Stimulated activated naive B cell treated with anti-CD40 and anti-IgM and Interleukin-4, amounts not matched to agents 10 μg/mL and 1 μg/mL and 100 μg/mL, for 72 hours (primary cell): ENCODE results near the gene MOB3C.

Experiments used
- ATAC-seq, 2 donors: fragments of 150-1000 bp; cut with Tn5 transposase; replicated peaks; 2 replicates each; pipeline ENCODE4 v1.10.0; 2021; ENCODE audit warnings: moderate library complexity in 1 of 2
- DNase-seq: peaks from one replicate; pipeline ENCODE4 v3.0.0; 2021
- H3K27ac Mint-ChIP-seq: one replicate; pipeline ENCODE4 v1.8.0; 2022; ENCODE audit warnings: mild to moderate bottlenecking, mixed read lengths
- H3K27me3 Mint-ChIP-seq, 2 donors: one replicate each; pipeline ENCODE4 v1.8.0; 2022; ENCODE audit warnings: mixed read lengths in 2 of 2
- H3K36me3 Mint-ChIP-seq, 2 donors: one replicate each; pipeline ENCODE4 v1.8.0; 2022; ENCODE audit warnings: mixed read lengths in 2 of 2, mild to moderate bottlenecking in 1 of 2
- H3K4me1 Mint-ChIP-seq, 2 donors: one replicate each; pipeline ENCODE4 v1.8.0; 2022; ENCODE audit warnings: mixed read lengths in 2 of 2, mild to moderate bottlenecking in 1 of 2
- H3K4me3 Mint-ChIP-seq, 2 donors: one replicate each; pipeline ENCODE4 v1.8.0; 2022; ENCODE audit warnings: mild to moderate bottlenecking in 2 of 2, mixed read lengths in 2 of 2, moderate library complexity in 1 of 2
- H3K9me3 Mint-ChIP-seq, 2 donors: one replicate each; pipeline ENCODE4 v1.8.0; 2022; ENCODE audit warnings: mixed read lengths in 2 of 2, mild to moderate bottlenecking in 1 of 2

MOB3C gene

DNA sequence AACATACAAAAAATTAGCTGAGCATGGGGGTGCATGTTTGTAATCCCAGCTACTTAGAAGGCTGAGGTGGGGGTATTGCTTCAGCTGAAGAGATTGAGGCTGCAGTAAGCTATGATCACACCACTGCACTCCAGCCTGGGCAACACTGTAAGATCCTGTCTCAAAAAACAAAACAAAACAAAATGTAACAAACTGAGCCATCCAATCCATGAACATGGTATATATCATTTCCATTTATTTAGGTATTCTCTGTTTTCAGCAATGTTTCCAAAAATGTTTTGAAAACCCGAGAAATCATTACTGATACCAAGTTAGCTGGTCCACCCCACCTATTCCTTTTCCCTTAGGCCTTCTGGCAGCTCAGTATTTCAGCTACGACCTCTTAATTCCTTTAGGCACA, 33.2 kb upstream of the MOB3C start:
- no peak for ATAC-seq
- H3K4me3 Mint-ChIP-seq, result no peak overlapping the region
- peaks cover 41 to 63% of the 10 kb centered on the region in 2 donors for H3K36me3 Mint-ChIP-seq
- no peak overlapping the region for H3K27ac Mint-ChIP-seq
- DNase-seq, result no peak
- peaks cover 4 to 6% of the 10 kb centered on the region in 2 donors for H3K9me3 Mint-ChIP-seq
- no peaks in the 10 kb centered on the region for H3K27me3 Mint-ChIP-seq
- peaks cover 0 to 2% of the 10 kb centered on the region in 2 donors for H3K4me1 Mint-ChIP-seq

DNA sequence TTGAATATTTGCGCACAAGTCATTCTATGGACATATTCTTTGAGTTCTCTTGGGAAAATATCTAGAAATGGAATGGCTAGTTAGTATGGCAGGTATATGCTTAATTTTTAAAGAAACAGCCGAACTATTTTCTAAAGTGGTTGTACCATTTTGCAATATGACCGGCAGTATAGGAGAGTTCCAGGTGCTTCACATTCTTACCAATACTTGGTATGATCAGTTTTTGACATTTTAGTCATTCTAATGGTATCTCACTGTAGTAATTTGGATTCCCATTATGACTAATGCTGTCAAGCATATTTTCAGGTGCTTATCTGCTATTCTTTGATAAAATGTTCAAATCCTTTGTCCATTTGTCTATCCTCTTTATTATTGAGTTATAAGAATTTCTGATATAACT, 31.0 kb upstream of the MOB3C start:
- no peaks in the 10 kb centered on the region for H3K27me3 Mint-ChIP-seq
- no peak overlapping the region for H3K27ac Mint-ChIP-seq
- H3K4me1 Mint-ChIP-seq, result no peaks in the 10 kb centered on the region
- no peak overlapping the region for H3K4me3 Mint-ChIP-seq
- no peak for DNase-seq
- H3K9me3 Mint-ChIP-seq, result peaks cover 4% of the 10 kb centered on the region in 2 donors
- peaks cover 40 to 49% of the 10 kb centered on the region in 2 donors for H3K36me3 Mint-ChIP-seq
- no peak for ATAC-seq

DNA sequence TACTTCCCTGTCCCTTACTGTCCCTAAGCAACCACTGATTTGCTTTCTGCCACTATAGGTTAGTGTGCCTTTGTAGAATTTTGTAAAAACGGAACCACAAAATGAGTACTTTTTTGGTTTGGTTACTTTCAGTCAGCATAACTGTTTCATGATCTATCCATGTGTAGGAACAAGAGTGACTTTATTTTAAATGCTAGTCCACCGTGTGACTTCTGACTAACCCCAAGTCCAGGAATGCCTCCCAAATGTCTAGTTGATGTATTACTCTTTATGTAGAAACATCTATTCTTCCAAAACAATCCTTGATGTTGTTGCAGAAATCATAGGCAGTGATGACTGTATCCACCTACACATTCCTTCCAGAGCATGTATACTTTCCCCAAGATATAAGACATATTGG, 30.2 kb upstream of the MOB3C start:
- DNase-seq (no peak), ATAC-seq (no peak)
- Mint-ChIP-seq H3K27ac (no peak overlapping the region), H3K36me3 (peaks cover 40 to 47% of the 10 kb centered on the region in 2 donors), H3K4me3 (no peak overlapping the region), H3K4me1 (no peaks in the 10 kb centered on the region), H3K9me3 (peaks cover 4% of the 10 kb centered on the region in 2 donors), H3K27me3 (no peaks in the 10 kb centered on the region)

DNA sequence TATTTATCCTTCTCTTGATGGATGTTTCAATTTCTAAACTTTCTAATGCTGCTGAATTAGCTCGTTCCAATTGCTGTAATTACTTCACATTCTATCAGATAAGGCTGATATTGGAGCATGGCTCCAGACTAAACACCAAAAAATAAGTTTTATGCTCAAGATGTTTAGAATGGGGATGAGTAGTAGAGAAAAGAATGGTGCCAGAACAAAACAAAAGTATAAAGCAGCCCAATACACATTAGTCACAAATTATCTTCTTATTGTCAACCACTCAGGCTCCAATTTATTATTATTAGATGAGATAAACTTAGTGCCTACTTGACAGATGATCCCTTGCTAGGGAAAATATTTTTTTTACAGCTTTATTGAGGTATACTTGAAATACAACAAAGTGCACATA, 29.7 kb upstream of the MOB3C start:
- ATAC-seq (no peak), DNase-seq (no peak)
- peaks cover 4% of the 10 kb centered on the region in 2 donors for H3K9me3 Mint-ChIP-seq
- no peaks in the 10 kb centered on the region for H3K27me3 Mint-ChIP-seq
- H3K4me3 Mint-ChIP-seq, result no peak overlapping the region
- H3K4me1 Mint-ChIP-seq, result no peaks in the 10 kb centered on the region
- peaks cover 45 to 51% of the 10 kb centered on the region in 2 donors for H3K36me3 Mint-ChIP-seq
- no peak overlapping the region for H3K27ac Mint-ChIP-seq

DNA sequence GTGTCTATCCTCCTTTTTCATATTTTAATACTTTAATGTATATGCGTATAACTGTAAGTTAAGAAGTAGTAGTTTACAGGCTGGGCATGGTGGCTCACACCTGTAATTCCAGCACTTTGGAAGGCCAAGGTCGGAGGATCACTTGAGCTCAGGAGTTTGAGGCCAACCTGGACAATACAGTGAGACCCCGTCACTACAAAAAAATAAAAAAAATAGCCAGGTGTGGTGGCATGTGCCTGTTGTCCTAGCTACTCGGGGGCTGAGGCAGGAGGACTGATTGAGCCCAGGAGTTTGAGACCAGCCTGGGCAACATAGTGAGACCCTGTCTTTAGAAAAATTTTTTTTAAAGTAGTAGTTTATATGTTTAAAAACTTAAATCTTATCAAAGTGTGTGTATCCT, 29.2 kb upstream of the MOB3C start:
- Mint-ChIP-seq H3K4me3 (no peak overlapping the region), H3K36me3 (peaks cover 46 to 54% of the 10 kb centered on the region in 2 donors), H3K27ac (no peak overlapping the region), H3K9me3 (peaks cover 4% of the 10 kb centered on the region in 2 donors), H3K27me3 (no peaks in the 10 kb centered on the region), H3K4me1 (peaks cover 0 to under 1% of the 10 kb centered on the region in 2 donors)
- ATAC-seq (no peak), DNase-seq (no peak)

DNA sequence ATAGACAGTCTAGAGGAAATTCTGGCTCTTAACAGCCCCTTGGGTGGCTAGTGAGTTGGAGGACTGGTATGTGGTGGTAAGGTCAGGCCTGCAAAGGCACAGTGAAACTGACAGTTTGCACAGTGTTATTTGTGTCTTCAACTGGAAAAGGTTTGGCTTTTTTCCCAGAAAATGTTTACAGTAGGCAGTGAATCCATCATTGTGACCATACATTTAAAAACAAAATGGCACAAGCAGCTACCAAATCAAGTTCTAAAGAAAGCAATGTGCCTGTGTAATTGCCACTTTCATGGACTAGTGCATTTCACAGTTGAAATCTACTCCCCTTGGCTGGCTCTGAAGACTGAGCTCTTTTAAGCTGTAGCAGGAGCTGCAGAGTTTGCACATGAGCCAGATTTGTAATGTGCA, 26.8 kb upstream of the MOB3C start:
- Mint-ChIP-seq H3K4me3 (no peak overlapping the region), H3K27me3 (no peaks in the 10 kb centered on the region), H3K36me3 (peaks cover 31 to 47% of the 10 kb centered on the region in 2 donors), H3K27ac (no peak overlapping the region), H3K9me3 (no peaks in the 10 kb centered on the region), H3K4me1 (peaks cover 0 to 2% of the 10 kb centered on the region in 2 donors)
- ATAC-seq (no peak), DNase-seq (no peak)

DNA sequence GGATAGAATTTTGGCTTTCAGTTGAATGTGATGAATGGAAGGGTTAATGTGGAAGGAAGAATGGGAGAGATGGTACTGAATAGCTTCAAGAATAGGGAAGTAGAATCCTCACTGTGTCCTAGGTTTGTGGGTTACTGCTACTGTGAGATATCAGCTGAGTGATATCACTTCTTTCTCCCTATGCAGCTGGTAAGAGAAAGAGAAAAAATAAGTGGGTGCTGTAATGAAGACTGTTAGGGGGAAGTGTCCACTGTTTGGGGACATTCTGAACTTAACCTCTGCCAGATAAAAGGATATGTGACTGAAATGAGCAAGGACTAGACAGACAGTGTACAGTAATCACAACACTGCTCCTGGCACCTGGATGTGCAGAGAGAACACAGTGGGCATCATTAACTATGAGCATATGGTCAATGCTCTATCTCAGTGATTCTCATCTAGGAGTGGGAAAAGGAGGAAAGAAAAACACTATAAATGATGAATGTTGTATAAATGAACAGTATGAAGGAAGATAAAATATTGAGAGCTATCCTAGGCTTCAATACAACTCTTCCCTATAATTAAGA, 25.6 kb upstream of the MOB3C start:
- DNase-seq, result no peak
- H3K4me1 Mint-ChIP-seq, result peaks cover 0 to 2% of the 10 kb centered on the region in 2 donors
- H3K36me3 Mint-ChIP-seq, result peaks cover 28 to 40% of the 10 kb centered on the region in 2 donors
- H3K9me3 Mint-ChIP-seq, result no peaks in the 10 kb centered on the region
- no peak overlapping the region for H3K27ac Mint-ChIP-seq
- no peaks in the 10 kb centered on the region for H3K27me3 Mint-ChIP-seq
- no peak for ATAC-seq
- no peak overlapping the region for H3K4me3 Mint-ChIP-seq

DNA sequence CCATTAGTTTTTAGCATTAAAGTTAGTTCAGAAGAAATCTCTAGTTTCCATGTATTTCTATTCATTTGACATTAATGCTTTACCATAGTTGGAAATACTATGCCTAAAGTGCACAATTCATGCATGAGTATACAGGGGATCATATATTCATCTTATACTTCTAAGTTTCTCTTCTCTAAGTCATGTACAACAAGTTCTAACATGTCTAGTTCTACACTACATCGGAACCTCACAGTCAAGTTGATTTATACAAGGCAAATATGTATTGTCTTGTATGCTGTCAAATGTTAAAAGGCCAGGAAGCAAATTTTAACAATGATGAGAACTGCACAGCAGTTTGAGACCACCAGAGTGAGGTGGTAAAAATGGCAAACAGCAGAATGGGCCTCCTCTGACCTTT, 22.9 kb upstream of the MOB3C start:
- H3K4me1 Mint-ChIP-seq, result peaks cover 0 to 2% of the 10 kb centered on the region in 2 donors
- no peaks in the 10 kb centered on the region for H3K9me3 Mint-ChIP-seq
- H3K36me3 Mint-ChIP-seq, result peaks cover 28 to 53% of the 10 kb centered on the region in 2 donors
- ATAC-seq (no peak), DNase-seq (no peak)
- no peak overlapping the region for H3K4me3 Mint-ChIP-seq
- no peaks in the 10 kb centered on the region for H3K27me3 Mint-ChIP-seq
- no peak overlapping the region for H3K27ac Mint-ChIP-seq

DNA sequence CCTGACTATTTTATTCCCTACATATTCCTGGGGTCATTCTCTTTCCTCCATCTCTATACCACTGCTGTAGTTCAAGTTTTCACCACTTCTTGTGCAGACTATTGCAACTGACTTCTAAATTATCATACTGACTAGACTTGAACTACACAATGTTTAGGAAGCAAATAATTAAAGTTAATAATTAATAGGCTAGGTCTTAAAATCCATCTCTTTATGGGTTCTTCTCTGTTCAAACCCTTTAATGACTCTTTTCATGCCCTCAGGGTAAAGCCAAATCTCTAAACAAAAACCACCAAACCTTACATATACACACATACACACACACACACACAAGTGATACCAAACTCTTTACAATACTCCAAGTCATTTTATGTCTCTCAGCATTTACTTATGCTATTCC, 22.3 kb upstream of the MOB3C start:
- H3K4me1 Mint-ChIP-seq, result peaks cover 0 to 2% of the 10 kb centered on the region in 2 donors
- H3K4me3 Mint-ChIP-seq, result no peak overlapping the region
- no peak overlapping the region for H3K27ac Mint-ChIP-seq
- no peaks in the 10 kb centered on the region for H3K27me3 Mint-ChIP-seq
- peaks cover 33 to 60% of the 10 kb centered on the region in 2 donors for H3K36me3 Mint-ChIP-seq
- H3K9me3 Mint-ChIP-seq, result no peaks in the 10 kb centered on the region
- ATAC-seq (no peak), DNase-seq (no peak)

DNA sequence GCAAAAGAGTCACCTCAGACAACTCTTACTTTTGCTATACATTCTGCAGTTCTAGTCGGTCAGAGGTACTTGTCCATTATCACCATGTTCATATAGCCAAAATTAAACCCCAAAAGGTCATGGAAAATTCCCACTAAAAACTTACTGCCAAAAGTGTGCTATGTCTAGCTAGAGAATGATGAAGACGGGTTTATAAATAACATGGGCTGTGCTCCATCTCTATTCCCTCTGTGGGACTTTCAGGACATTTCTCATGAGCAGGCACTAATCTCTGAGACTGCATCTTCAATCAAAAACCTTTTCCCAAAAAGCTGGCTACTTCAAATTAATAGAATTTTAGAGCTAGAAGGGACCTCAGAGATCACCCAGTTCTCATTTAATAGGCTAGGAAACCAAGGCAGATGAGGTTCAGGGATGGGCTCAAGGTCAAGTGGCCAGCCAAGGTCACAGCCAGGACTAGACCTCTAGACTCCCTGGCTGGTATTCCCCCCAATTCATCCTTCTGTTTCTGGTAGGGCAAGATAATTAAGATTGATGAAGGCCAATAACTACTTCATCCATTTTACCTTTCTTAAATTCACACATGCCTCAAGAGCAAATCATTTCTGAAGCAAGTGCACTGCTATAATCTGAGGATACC, 21.0 kb upstream of the MOB3C start:
- no peak for ATAC-seq
- no peak for DNase-seq
- Mint-ChIP-seq H3K27ac (no peak overlapping the region), H3K36me3 (peaks cover 34 to 64% of the 10 kb centered on the region in 2 donors), H3K27me3 (no peaks in the 10 kb centered on the region), H3K4me1 (peaks cover 0 to 2% of the 10 kb centered on the region in 2 donors), H3K4me3 (no peak overlapping the region), H3K9me3 (no peaks in the 10 kb centered on the region)

DNA sequence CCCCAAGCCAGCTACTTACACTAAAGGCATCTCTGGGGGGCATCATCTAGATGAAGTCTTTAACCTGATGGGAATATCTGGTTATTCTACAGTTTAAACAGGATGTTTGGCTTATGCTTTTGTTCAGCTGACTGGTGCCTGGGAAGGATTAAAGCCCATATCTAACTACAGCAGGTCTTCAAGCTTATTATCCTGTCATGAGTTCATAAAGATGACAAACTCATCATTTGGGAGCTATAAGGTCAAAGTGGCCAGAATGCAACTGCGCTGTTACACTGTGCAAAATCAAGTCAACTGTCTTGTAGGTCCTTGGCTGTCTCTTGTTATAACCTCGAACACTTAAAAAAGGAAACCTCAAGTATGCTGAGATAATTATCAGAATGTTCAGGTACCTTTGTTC, 18.6 kb upstream of the MOB3C start:
- Mint-ChIP-seq H3K4me1 (peaks cover 0 to 2% of the 10 kb centered on the region in 2 donors), H3K36me3 (peaks cover 25 to 52% of the 10 kb centered on the region in 2 donors), H3K27me3 (no peaks in the 10 kb centered on the region), H3K27ac (no peak overlapping the region), H3K4me3 (no peak overlapping the region), H3K9me3 (no peaks in the 10 kb centered on the region)
- DNase-seq, result no peak
- ATAC-seq, result no peak

DNA sequence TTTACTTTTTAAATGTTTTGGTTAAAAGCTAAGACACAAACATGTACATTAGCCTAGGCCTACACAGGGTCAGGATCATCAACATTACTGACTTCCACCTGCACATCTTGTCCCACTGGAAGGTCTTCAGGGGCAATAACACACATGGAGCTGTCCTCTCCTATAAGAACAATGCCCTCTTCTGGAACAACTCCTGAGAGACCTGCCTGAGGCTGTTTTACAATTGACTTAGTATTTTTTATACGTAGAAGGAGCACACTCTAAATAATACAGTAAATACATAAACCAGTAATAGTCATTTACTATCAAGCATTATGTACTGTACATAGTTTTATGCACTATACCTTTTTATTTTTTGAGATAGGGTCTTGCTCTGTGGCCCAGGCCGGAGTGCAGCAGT, 14.1 kb upstream of the MOB3C start:
- Mint-ChIP-seq H3K36me3 (peaks cover 26 to 40% of the 10 kb centered on the region in 2 donors), H3K27ac (no peak overlapping the region), H3K4me1 (peaks cover 10 to 12% of the 10 kb centered on the region in 2 donors), H3K4me3 (no peak overlapping the region), H3K27me3 (no peaks in the 10 kb centered on the region), H3K9me3 (no peaks in the 10 kb centered on the region)
- DNase-seq (no peak), ATAC-seq (no peak)

DNA sequence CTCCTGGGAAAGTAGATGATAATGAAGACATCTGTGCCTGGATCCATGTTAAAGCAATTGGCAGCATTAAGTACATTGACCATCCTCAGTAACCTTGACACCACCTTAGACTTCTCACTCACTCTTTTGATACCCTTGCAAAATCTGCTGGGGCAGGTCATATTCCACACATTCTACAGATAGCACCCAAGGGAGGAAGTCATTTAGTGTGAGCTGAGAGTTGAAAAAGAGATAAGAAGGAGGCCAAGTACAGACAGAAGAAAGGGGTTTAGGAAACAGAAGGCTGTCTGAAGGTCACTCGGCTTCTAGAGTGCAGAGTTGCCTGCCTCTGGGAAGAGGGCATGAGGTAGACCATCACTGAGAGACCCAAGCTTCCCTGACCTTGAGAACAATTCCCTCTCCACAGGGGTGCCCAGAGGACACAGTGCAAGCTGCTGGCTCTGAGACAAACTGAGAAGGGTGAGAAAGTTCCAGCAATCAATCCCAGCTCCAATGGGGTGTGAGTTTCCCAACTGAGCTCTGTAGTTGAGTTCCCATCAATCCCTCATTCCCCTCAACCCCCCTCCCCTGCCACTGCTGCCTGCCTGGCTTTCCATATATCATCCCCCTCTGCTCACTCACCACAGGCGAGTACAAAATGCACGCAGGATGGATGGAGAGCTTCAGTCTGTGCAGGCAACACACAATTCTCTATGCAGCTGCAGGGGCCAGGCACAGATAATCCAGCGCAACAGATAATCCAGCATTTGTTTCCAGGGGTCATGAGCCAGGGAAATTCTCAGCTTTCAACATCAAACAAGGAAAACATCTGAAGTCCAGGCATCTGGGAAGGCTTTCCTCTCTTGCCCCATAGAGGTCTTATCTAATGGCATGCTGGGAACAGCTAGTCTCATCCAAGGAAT, 7.4 kb upstream of the MOB3C start:
- Mint-ChIP-seq H3K36me3 (peaks cover 9 to 13% of the 10 kb centered on the region in 2 donors), H3K4me3 (no peak overlapping the region), H3K9me3 (no peaks in the 10 kb centered on the region), H3K4me1 (peaks cover 39 to 50% of the 10 kb centered on the region in 2 donors), H3K27ac (no peak overlapping the region), H3K27me3 (no peaks in the 10 kb centered on the region)
- ATAC-seq (no peak), DNase-seq (no peak)

DNA sequence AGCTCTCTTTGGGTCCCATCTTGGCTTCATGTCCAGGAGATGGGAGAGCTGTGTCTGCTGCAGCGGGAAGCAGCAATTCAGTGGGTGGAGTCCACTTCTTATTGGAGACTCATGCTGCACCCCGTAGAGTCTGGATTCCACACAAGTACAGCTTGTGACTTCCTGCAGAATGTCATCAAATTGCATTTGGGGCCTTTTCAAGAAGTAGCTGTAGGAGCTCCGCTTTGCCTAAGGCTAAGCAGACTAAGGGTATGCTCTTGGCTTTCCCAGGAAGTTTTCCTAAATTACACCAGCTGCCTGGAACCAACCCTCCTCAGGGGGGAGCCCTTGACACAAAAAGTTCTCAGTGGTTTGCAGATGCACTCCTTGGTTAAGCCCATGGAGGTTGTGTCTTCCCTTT, 5.7 kb upstream of the MOB3C start:
- H3K4me3 Mint-ChIP-seq, result no peak overlapping the region
- no peak for ATAC-seq
- peaks cover 3 to 7% of the 10 kb centered on the region in 2 donors for H3K36me3 Mint-ChIP-seq
- no peaks in the 10 kb centered on the region for H3K27me3 Mint-ChIP-seq
- DNase-seq, result no peak
- no peaks in the 10 kb centered on the region for H3K9me3 Mint-ChIP-seq
- H3K27ac Mint-ChIP-seq, result peak overlapping the region; percentile 32
- H3K4me1 Mint-ChIP-seq, result peaks cover 52 to 66% of the 10 kb centered on the region in 2 donors
